HCT116 (cell line): ENCODE data around the gene GOLGA2. TPM values are rescaled to one million over a fixed set of nuclear protein-coding genes. Genes with fewer than 3 reads are reported as not detected.

Experiments used
- ATAC-seq: fragments of 200-7000 bp; cut with Tn5 transposase; 2 replicates; pipeline ENCODE4 v1.9.1; 2020; ENCODE audit warnings: mild to moderate bottlenecking, moderate library complexity
- BruUV-seq: library from RNA; stranded (reverse); fragments of 400-500 nt; replicated peaks from 2 replicates; lab custom pipeline; 2021; lab: Mats Ljungman, UMichigan
- CTCF ChIA-PET: fragments of 300-600 bp; sonication (Branson Sonifier 250); formaldehyde crosslinking; loops from one replicate; lab custom pipeline; 2021; ENCODE audit warnings: antibody characterized with exemption; lab: Charles Lee
- POLR2A ChIA-PET: fragments of 300-600, 350-600 bp; sonication (Branson Sonifier 250); formaldehyde crosslinking; loops from one replicate; lab custom pipeline; 2021; ENCODE audit warnings: antibody characterized with exemption; lab: Charles Lee
- RAD21 ChIA-PET, 2 experiments: fragments of 300-600 bp; sonication (Branson Sonifier 250); formaldehyde crosslinking; loops; one replicate each; lab custom pipeline; 2023; ENCODE audit warnings: low total read pairs in 2 of 2; ENCODE audit not compliant: uncharacterized antibody in 2 of 2, unreplicated experiment in 2 of 2, low non-redundant PET in 1 of 2; lab: Charles Lee
- DNase-seq: peaks from one replicate; pipeline ENCODE4 v3.0.0-alpha.2; 2010; ENCODE audit warnings: low read depth, low spot score
- H2AFZ ChIP-seq: fragments of 200-600 bp; shearing (Covaris generic), sonication (generic); 2 replicates; pipeline ENCODE4 v1.6.1; 2017; ENCODE audit warnings: low read depth, mixed run types, mixed read lengths, antibody characterized with exemption, low read length; ENCODE audit not compliant: poor library complexity, severe bottlenecking
- H3K27ac ChIP-seq: 2 replicates; pipeline ENCODE4 v1.5.1; 2012; ENCODE audit warnings: low read depth, low read length
- H3K27me3 ChIP-seq: fragments of 200-600 bp; sonication (generic); 2 replicates; pipeline ENCODE4 v1.6.1; 2016; ENCODE audit warnings: mixed run types, low read length, mixed read lengths; ENCODE audit not compliant: insufficient read depth
- H3K36me3 ChIP-seq, 2 experiments: fragments of 200-500 bp in 1 of 2; fragments of 200-600 bp in 1 of 2; sonication (Bioruptor generic) in 1 of 2; sonication (generic) in 1 of 2; 2 replicates each; pipeline versions ENCODE4 v1.5.1 to v1.6.1; 2014 to 2016; ENCODE audit warnings: low read length in 2 of 2, inconsistent platforms in 1 of 2, mixed read lengths in 1 of 2, mixed run types in 1 of 2; ENCODE audit not compliant: insufficient read depth in 2 of 2, control insufficient read depth in 1 of 2
- H3K4me1 ChIP-seq, 2 experiments: fragments of 200-600 bp in 1 of 2; sonication (generic) in 1 of 2; 2 replicates each; pipeline versions ENCODE4 v1.5.1 to v1.6.1; 2012 to 2017; ENCODE audit warnings: low read length in 2 of 2, inconsistent platforms in 1 of 2, mild to moderate bottlenecking in 1 of 2, mixed read lengths in 1 of 2, mixed run types in 1 of 2, moderate library complexity in 1 of 2; ENCODE audit not compliant: insufficient read depth in 2 of 2, control insufficient read depth in 1 of 2
- H3K4me2 ChIP-seq: fragments of 200-600 bp; sonication (generic); 2 replicates; pipeline ENCODE4 v1.6.1; 2017; ENCODE audit warnings: mixed run types, low read length, mixed read lengths
- H3K4me3 ChIP-seq, 2 experiments: fragments of 200-600 bp in 1 of 2; sonication (generic) in 1 of 2; replicated peaks in 1 of 2; 2 replicates each; pipeline ENCODE4 v1.5.1; 2011 to 2016; ENCODE audit warnings: low read length in 2 of 2, control low read depth in 1 of 2, low read depth in 1 of 2, mild to moderate bottlenecking in 1 of 2, mixed read lengths in 1 of 2, mixed run types in 1 of 2
- H3K79me2 ChIP-seq: fragments of 200-600 bp; sonication (generic); 2 replicates; pipeline ENCODE4 v1.6.1; 2017; ENCODE audit warnings: mild to moderate bottlenecking, mixed run types, low read length, moderate library complexity, mixed read lengths; ENCODE audit not compliant: insufficient read depth
- H3K9ac ChIP-seq: fragments of 200-600 bp; sonication (generic); 2 replicates; pipeline ENCODE4 v1.6.1; 2016; ENCODE audit warnings: low read length, mixed read lengths
- H3K9me2 ChIP-seq: fragments of 200-600 bp; sonication (generic), shearing (Covaris generic); 2 replicates; pipeline ENCODE4 v1.6.1; 2017; ENCODE audit warnings: mixed run types, mild to moderate bottlenecking, moderate library complexity; ENCODE audit not compliant: insufficient read depth
- H3K9me3 ChIP-seq, 2 experiments: fragments of 200-500 bp in 1 of 2; fragments of 200-600 bp in 1 of 2; sonication (Bioruptor generic) in 1 of 2; sonication (generic) in 1 of 2; 2 replicates each; pipeline ENCODE4 v1.6.1; 2014 to 2017; ENCODE audit warnings: low read length in 2 of 2, mixed read lengths in 2 of 2, inconsistent platforms in 1 of 2, low read depth in 1 of 2, mild to moderate bottlenecking in 1 of 2, mixed run types in 1 of 2, moderate library complexity in 1 of 2; ENCODE audit not compliant: control insufficient read depth in 1 of 2, insufficient read depth in 1 of 2
- H4K20me1 ChIP-seq: fragments of 200-600 bp; sonication (generic), shearing (Covaris generic); 2 replicates; pipeline ENCODE4 v1.6.1; 2017; ENCODE audit warnings: mixed run types, mild to moderate bottlenecking, moderate library complexity; ENCODE audit not compliant: insufficient read depth
- CTCF ChIP-seq, 3 experiments: fragments of 200-600 bp in 1 of 3; sonication (generic) in 1 of 3; IDR thresholded peaks in 2 of 3; conservative IDR thresholded peaks in 1 of 3; 2 replicates each; pipeline ENCODE4 v1.5.1; 2012 to 2017; ENCODE audit warnings: low read depth in 2 of 3, low read length in 2 of 3, antibody characterized with exemption in 1 of 3, borderline replicate concordance in 1 of 3, control low read depth in 1 of 3, mild to moderate bottlenecking in 1 of 3, mixed read lengths in 1 of 3, mixed run types in 1 of 3, moderate library complexity in 1 of 3; ENCODE audit not compliant: insufficient read depth in 1 of 3
- ELF1 ChIP-seq: IDR thresholded peaks from 2 replicates; pipeline ENCODE4 v1.6.1; 2012; ENCODE audit warnings: low read depth, borderline replicate concordance
- MAX ChIP-seq: IDR thresholded peaks from 2 replicates; pipeline ENCODE4 v1.6.1; 2012
- POLR2AphosphoS5 ChIP-seq: IDR thresholded peaks from 2 replicates; pipeline ENCODE4 v1.6.1; 2011; ENCODE audit warnings: mild to moderate bottlenecking, low read depth, low read length, moderate library complexity
- RAD21 ChIP-seq: IDR thresholded peaks from 2 replicates; pipeline ENCODE4 v1.6.1; 2012; ENCODE audit warnings: low read depth, mild to moderate bottlenecking
- REST ChIP-seq: IDR thresholded peaks from 2 replicates; pipeline ENCODE4 v1.6.1; 2012; ENCODE audit warnings: low read depth
- SIN3A ChIP-seq: IDR thresholded peaks from 2 replicates; pipeline ENCODE4 v1.6.1; 2012; ENCODE audit warnings: low read depth
- SRF ChIP-seq: IDR thresholded peaks from 2 replicates; pipeline ENCODE4 v1.6.1; 2012; ENCODE audit warnings: low read depth
- ZBTB33 ChIP-seq: IDR thresholded peaks from 2 replicates; pipeline ENCODE4 v1.6.1; 2011; ENCODE audit warnings: mild to moderate bottlenecking, low read length, moderate library complexity; ENCODE audit not compliant: insufficient replicate concordance; ENCODE audit errors: extremely low read depth
- ZFX ChIP-seq: fragments of 450-650 bp; IDR thresholded peaks from 2 replicates; pipeline ENCODE4 v1.6.1; 2017
- ZNF274 ChIP-seq: fragments of 200-500 bp; sonication (Bioruptor generic); IDR thresholded peaks from 2 replicates; pipeline ENCODE4 v1.6.1; 2014; ENCODE audit warnings: mild to moderate bottlenecking, low read depth, low read length, inconsistent platforms
- intact Hi-C: fragments of 100-400 bp; cut with micrococcal nuclease; formaldehyde crosslinking; loops from 2 replicates; pipeline ENCODE4 v1.10.0; 2022
- total RNA-seq: library from RNA; stranded (reverse); gene quantifications from one replicate; pipeline ENCODE4 v1.2.1, GENCODE V29; 2021; ENCODE audit not compliant: unreplicated experiment

Gene GOLGA2
- total RNA-seq, 1 experiment from 2014 or later: 67.0 TPM

GRCh38 chr9:128222880-128223670 lies 52.7 kb downstream of the GOLGA2 start:
- TF ChIP-seq CTCF (IDR thresholded peaks at IDR 0.05 in 2 of 3, conservative IDR thresholded peaks at IDR 0.05 in 1 of 3; ENCODE audit: borderline replicate concordance in 1 of 3, insufficient read depth in 1 of 3, low read depth in 2 of 3, low read length in 2 of 3) (no peak), ZFX (no peak), SRF (no peak)
- Histone ChIP-seq H2AFZ (no peak overlapping the region), H3K4me3 (no peak overlapping the region), H3K27me3 (no peaks in the 10 kb centered on the region), H3K36me3 (no peaks in the 10 kb centered on the region), H3K4me2 (no peak overlapping the region), H3K9ac (no peak overlapping the region), H4K20me1 (no peaks in the 10 kb centered on the region), H3K27ac (no peak overlapping the region), H3K9me3 (no peaks in the 10 kb centered on the region), H3K4me1 (peaks cover 4 to 10% of the 10 kb centered on the region in 2 experiments), H3K9me2 (no peaks in the 10 kb centered on the region), H3K79me2 (no peaks in the 10 kb centered on the region)
- ChIA-PET POLR2A (no interaction called here), CTCF (no interaction called here), RAD21 (no interaction called here)
- intact Hi-C loops: no loop called here
- BruUV-seq: no TSS peak
- ATAC-seq: no peak
- no peak for DNase-seq

- intact Hi-C loops: no loop called here
- BruUV-seq: no TSS peak
- no peaks in the 10 kb centered on the region for H3K27me3 ChIP-seq
- ATAC-seq: no peak
- H3K9me2 ChIP-seq: no peaks in the 10 kb centered on the region
- H3K79me2 ChIP-seq: no peaks in the 10 kb centered on the region
- no peak overlapping the region for H3K9ac ChIP-seq
- peaks cover 7 to 15% of the 10 kb centered on the region in 2 experiments for H3K4me1 ChIP-seq
- H3K9me3 ChIP-seq: no peaks in the 10 kb centered on the region
- ChIA-PET RAD21 (no interaction called here), CTCF (no interaction called here), POLR2A (no interaction called here)
- H2AFZ ChIP-seq: no peak overlapping the region
- H4K20me1 ChIP-seq: no peaks in the 10 kb centered on the region
- no peak for DNase-seq
- H3K36me3 ChIP-seq: no peaks in the 10 kb centered on the region
- H3K27ac ChIP-seq: no peak overlapping the region
- no peak overlapping the region for H3K4me2 ChIP-seq
- H3K4me3 ChIP-seq: no peak overlapping the region
- TF ChIP-seq MAX (no peak), POLR2AphosphoS5 (no peak), ZBTB33 (no peak), ELF1 (no peak), RAD21 (no peak), ZNF274 (no peak), REST (no peak), SIN3A (no peak)
Measured at GRCh38 chr9:128222026-128222425, 53.8 kb downstream of the GOLGA2 start.
